ENCODE data around the gene TEDDM1.
A peak's percentile ranks its signal among the peaks of the same experiment; 100 is the strongest.
"Not testable (repeated sequence)": the region's sequence is repeated elsewhere in the genome, so short reads cannot be mapped to it uniquely, and the experiment has no call there.

The TEDDM1 gene

DNA sequence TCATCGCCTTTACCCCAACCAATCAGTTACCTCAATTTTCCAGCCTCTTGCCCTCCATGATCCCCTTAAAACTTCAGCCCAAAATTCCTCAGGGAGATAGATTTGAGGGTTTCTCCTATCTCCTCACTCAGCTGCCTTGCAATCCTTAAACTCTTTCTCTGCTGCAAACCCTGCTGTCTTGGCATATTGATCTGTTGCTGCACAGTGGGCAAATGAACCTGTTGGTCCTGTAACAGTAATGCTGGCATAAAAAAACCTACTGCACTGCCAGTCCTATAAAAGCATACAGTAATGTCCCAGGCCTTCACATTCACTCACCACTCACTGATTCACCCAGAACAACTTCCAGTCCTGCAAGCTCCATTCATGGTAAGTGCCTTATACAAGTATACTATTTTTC lies 5.1 kb upstream of the TEDDM1 start:
- no peak for DNase-seq

DNA sequence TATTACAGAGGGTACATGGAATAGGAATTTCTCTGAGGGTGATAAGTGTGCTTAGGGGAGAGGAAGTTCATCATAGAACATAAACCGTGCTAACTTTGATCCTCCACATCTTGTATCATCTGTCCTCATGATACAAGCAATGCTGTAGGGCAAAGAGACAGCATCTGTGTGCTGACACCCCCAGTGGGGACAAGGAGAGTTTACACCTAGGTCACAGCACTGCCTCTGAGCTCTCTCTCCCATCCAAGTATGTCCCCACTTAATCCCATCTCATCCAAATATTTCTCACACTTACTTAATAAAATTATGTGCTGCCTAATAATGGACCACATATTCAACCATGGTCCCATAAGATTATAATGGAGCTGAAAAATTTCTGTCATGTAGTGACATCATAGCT lies 4.3 kb upstream of the TEDDM1 start:
- DNase-seq = no peak

DNA sequence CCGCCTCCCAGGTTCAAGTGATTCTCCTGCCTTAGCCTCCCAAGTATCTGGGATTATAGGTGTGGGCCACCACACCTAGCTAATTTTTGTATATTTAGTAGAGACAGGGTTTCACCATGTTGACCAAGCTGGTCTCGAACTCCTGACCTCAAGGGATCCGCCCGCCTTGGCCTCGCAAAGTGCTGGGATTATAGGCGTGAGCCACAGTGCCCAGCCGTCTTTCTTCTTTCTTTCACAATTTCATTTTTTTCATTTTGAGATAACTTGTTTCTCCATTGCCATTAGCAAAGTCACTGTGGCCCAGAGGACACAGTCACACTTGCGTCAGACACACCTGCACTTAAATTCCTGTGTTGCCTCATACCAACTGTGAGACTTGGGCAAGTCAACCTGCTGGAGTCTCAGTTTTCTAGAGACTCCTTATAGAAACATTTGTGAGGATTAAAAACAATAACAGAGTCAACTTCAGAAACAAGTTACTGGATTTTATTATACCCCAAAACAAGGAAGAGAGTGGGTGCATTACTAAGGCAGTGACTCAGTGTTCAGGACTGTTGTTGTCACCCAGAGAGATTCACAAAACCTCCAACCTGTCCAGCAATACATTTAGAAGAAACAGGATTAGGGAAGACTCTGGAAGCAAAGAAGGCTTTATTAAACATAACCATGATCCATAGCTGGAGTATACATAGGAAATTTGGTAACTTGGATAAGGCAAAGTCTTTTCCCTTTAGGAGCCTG lies 2.6 kb downstream of the TEDDM1 start:
- DNase-seq = no peak

DNA sequence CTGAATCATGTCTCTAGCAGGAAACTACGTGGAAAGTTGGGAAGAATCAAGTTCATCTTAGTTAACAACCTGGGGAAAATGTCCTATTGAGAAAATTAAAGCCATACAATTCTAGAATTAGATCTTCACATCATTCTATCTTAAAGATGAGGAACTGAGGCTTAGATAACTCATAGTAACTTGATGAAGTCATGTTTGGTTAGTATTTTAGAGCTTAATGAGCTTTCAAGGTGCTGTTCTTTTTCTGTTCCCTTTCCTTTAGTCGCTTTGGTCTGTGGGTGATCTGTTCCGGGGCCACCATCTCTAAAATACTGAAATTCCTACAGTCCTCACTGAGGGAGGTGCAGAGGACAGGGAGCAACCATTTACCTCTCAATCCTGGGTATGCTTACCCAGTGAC lies 4.6 kb downstream of the TEDDM1 start:
- DNase-seq = no peak

DNA sequence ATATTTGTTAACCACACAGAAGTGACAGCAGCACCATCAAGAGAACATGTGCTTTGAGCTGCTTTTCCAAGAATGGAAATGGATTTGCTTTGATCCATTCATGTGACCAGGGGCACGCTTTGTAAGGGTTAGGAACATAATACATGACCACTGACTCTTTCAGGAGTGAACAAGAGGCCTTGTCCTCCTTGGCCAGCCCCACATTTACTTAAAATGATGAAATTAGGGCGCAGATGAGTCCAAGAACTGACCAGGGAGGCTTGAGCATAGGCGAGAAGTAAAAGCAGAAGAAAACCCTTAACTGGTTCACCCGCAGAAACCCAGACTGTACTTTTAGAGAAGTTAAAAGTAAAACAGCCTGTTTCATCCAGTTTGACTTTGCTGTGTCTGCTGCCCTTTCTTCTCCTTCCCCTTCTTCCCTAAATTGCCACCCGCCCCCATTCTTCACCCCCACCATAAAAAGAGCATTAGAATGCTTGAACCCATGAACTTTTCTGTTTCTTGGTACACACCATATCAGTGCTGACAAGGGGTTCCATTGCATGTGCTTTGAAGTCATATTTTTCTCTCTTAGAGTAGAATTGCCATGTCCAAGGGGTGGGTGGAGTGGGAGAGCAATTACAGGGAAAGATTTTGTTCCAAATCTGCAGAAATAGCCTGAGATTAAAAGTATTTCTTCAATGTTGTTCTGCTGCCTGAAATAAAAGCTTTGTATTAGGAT lies 6.3 kb downstream of the TEDDM1 start:
- DNase-seq = no peak

DNA sequence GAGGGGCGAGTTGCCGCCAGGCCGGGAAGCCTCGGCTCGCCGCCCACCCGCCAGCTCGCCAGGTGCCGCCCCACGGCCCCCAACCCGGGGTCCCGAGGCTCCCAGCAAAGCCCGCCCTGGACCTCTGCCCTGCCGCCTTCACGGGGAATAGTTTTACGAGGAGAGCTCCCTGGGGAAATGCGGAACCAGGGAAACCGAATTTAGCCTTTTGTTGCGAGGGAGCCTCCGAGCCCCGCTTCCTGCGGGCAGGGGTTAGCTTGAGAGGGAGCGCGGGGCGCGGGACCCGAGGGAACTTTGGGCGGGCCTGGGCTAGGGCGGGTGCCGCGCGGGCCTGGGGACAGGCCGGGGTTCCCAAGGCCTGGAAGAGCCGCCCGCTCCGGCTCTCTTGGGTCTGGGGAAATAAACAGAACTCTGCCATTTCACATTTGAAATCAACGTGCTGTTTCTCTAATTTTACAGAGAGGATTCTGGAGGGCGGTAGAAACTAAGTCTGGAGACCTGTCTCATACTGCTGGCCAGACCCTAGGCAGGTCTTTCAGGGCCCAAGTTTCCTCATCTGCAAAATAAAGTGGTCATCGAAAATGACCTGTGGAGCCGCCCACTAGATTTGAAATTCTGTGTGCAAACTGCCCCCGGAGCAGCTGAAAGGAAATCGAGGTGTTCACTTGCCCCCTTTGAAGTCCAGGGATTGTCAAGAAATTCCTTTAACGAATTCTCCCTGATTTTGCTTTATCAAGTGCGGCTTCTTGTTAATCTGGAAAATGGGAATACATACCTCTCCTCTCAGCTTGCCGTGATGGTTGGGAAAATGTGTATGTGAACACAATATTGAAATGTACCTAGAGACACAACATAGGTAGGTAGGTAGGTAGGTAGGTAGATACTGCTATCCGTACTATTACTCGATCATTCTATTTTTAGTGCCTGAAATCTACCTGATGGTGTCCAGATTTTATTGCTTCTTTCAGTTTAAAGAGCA lies 8.1 kb downstream of the TEDDM1 start:
- DNase-seq = no peak

DNA sequence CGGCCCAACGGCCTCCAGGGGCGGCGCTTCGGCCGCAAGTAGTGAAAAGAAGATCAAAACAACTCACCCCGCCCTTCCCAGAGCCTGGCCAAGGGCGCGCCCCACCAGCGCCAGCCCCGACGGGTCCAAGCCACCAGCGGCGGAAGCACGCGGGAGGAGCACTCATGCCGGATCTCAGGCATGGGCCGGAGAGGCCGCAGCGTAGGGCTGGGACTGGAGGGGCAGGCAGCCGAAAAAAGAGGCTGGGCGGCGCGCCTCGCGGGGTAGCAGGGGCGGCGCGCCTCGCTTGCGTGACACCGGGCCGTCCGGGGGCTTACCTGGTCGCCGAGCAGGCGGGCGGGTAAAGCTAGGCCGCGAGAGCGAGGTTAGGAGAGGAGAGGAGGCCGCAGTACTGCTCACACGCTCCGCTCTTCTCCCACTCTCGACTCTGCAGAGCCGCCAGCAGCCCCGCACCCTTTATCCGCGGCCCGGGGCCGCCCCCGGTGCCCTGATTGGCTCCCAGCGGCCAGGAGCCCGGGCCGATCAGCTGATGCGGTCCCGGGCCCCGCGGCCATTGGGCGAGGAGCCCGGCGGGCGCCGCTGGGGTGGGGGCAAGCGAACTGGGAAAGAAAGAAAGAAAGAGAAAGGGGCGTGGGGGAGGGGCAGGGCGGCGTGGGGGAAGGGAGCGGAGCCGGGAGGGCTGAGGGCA lies 9.0 kb downstream of the TEDDM1 start, which contains the start of gene GLUL:
Gene GLUL (minus strand): TSS at position 429 of the 688 bp plus-strand sequence. CDS start 3,053 bp downstream, outside the sequence.
- peak; percentile 21 to 44 (median 28) for DNase-seq

DNA sequence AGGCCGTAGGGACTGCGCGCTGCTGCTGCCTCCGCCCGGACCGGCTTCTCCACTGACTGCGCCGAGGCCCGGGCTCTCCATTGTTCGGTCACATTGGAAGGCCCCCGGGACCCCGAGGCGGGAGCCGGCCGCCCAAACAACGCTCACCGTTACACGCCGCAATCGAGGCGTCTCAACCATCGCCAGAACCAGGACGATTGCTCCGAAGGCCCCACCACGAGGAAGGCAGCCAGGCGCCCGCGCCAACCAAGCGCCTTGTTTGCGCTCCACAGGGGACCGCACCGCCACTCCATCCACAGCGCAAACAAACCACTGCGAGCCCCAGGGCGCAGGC lies 9.5 kb downstream of the TEDDM1 start:
- no peak for DNase-seq

DNA sequence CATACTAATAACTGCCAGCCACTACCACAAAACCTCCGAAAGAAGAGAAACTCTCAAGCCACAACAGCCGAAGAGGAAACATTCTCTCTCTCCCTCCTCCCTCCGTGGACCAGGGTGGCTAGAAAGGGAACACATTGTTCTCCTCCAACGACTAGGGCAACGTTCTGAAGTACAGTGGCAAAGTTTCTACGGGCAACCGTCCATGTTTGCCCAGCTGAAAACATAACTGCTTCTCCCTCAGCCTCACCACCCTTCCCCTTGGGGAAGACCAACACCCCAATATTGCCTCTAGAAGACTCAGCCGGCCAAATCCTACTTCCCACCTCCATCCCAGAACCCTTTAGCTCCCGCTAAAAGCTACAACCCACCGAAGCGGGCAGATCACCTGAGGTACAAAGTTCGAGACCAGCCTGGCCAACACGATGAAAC lies 10.8 kb downstream of the TEDDM1 start:
- DNase-seq = no peak

DNA sequence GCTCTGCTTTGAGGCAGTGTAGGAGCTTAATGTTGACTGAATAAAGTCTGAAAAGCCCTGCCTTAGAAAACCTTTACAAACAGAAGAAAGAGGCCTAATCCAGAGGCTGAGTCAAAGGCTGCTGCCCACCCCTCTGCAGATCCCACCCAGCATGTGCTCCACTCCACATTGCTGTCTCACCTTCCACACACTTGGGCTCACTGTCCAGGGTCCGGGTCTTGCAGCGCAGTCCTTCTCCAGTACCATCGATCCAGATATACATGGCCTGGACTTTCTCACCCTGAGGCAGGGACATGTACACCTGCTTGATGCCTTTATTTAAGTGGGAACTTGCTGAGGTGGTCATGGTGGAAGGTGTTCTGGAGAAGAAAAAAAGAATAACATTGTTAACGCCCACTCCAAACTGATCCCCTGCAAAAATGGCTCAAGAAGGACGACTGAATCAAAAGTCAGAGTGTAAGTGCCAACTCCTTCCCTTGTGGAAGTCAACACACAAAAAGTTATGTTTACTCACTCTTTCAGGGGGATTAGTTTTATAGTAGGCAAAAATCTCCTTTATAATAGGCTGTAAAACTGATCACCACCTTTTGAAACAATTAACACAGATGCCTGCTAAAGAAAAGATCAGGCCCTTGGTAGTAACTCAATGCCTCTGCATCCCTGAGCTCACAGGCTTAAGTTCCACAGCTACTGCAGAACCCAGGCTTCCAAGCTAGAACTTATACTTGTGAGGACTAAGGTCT lies 11.9 kb downstream of the TEDDM1 start:
- DNase-seq = no peak

DNA sequence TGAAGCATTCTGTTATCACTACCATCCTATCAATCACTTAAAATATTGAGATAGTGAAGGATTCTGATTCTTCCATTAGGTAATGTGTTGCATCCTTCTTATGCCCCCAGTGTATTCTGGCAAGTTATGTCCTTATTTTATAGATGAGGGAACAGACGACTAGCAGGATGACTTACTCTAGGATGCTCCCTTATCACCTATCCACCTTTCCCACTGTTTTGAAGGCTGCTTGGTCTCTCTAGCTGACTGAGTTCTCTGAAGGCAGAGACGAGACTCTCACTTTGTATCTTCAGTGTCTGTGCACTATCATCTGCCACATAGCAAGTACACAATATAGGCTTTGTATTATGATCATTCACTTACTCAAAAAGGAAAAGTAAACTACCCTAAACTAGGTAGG lies 12.9 kb downstream of the TEDDM1 start:
- no peak for DNase-seq

DNA sequence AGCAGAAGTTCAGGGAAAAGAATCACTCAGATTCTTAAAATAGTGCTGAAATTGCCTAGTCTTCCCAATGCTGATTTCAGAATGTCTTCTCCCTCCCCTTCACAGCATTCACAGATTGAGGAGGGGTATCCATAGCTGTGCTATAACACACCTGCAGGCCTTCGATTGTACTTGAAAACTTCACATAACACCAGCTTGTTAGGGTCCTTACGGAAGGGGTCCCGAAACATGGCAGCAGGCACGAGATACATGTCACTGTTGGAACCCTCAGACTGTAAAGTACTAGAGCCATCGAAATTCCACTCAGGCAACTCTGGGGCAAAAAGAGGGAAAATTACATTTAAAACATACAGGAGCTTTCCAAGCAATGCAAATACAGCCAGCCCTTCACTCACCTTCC lies 13.5 kb downstream of the TEDDM1 start:
- DNase-seq = no peak

DNA sequence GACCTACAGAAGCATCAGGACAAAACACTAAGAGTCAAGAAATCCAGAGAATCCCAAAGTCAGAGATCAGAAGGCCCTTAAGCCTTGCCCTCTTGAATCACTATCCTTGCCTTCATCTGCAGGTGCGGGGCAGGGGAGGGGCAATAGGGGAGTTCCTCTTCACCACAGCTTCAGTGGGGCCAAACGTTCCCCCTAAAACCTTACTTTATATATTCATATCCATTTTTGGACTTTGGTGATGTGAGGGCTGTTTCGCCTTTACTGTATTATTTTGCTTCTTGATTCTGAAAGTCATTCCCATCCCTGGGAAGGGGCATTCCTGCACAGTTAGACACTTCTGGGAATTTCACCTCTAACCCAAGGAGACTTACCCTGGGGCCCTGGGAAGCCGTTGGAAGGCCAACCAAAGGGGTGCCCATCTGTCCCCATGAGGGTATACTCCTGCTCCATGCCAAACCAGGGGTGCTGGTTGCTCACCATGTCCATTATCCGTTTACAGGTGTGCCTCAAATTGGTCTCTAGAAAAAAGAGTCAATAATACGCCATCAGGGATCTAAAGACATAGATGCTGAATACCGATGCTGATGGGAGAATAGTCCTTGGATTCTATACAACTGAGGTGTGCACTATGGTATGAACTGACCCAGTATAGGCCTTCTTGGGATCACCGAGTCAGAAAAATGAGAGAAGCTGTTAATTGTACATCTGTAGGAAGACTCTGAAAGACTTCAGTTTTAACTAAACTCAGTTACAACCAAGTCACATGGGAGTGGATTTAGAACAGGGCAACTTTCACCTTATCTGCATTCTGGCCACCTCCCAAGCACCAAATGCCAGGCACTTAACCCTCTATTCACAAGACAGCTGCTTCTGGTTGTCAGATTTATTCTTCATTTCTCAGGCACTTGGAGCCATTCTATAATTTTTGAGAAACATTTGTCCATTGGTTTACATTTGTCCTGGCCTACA lies 14.3 kb downstream of the TEDDM1 start:
- DNase-seq = no peak

DNA sequence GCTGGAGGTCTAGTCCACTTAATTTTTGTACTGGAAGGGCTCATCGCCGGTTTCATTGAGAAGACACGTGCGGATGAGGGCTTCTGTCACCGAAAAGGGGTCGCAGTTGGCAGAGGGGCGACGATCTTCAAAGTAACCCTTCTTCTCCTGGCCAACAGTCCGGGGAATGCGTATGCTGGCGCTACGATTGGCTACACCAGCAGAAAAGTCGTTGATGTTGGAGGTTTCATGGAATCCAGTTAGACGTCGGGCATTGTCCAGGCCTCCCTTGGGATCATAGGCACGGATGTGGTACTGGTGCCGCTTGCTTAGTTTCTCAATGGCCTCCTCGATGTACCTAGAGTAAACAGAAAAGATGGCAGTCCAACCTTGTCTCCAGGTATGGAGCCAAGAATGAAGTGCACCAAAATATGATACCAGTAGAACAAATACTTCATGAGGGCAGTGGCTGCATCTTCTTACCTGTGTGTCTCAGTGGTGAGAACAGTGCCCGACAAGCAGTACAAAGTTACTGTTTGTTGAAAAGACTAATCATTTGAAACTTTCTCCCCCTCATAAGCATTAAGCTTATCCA lies 16.0 kb downstream of the TEDDM1 start:
- DNase-seq = no peak

DNA sequence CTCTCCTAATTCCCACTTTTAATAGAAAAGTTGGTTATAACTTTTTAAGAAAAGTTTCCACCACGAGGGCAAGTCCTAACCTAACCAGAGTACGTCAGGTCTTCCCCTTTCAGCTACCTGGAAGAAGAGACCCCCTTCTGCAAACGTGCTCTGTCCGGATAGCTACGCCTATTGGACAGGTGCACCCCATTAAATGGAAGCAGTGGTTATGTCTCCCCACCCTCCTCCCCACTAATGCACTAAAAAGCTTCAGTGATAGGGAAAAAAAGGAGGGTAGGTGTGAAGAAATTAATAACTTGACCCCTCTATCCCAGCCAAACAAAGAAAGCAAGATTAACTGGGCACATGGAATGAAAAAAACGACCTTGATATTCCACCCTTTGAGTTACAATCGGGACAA lies 16.5 kb downstream of the TEDDM1 start:
- DNase-seq = no peak

DNA sequence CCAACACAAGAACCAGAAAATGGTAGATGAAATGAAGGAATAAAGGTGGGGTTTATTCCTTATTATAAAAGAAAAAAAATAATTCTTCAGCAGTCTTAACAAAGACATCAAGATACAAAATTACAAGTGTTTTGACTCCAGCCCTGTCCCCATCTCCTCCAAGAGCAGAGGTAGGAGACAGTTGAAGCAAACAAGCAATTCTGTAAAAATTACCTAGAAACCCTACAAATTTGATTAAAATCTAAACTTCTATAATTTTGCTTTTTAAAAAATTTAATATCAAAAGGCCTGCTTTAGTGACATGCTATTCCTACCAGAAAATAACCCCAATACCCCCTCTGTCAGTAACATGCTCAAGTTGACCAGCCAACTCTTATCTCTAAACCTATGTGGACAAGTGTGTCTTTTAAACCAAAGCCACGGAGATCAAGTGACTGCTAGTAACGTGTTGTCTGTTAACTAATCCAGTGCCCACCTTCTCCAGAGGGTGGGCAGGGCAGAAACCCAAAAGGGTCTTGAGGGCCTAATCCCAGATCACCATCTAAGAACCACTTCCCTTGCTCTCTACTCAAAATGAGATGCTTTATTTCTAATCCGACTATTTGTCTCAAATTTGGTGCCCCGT lies 17.3 kb downstream of the TEDDM1 start:
- DNase-seq = no peak

DNA sequence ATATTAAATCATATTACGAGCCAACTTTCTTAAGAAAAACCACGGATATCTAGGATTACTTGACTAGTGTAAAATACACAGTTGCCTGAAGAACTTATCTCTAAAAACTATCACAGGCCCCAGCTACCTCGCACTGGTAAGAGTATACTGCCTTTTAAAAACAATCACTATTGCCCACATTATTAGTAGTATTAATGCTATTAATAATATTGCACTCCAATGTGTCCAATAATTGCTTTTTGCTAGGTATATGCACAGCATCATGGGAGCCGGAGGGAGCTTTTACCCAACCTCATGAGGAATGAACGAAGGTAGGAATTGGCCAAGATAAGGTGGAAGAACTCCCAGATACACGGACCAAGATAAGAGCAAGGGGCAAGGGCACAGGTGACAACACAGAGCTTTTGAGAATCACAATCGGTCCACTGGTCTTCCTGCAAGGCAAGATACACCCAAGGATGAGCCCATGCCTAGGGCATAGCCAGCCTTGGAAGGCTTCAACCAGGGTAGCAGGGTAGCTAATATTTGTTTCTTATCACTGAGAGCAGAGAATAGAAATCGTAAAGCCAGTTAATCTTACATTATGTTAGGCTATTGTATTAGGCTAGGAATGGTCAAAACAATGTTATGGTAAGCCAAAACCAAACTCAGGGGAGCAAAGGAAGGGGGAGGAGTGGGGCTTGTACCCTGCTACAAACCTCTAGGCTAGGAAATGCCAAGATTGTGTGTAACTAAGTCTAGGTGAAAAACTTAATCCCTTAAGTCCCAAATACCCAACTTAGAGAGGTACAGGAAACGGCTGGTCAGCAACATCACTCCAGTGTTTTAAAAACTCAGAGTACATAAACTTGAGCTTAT lies 18.3 kb downstream of the TEDDM1 start:
- no peak for DNase-seq

DNA sequence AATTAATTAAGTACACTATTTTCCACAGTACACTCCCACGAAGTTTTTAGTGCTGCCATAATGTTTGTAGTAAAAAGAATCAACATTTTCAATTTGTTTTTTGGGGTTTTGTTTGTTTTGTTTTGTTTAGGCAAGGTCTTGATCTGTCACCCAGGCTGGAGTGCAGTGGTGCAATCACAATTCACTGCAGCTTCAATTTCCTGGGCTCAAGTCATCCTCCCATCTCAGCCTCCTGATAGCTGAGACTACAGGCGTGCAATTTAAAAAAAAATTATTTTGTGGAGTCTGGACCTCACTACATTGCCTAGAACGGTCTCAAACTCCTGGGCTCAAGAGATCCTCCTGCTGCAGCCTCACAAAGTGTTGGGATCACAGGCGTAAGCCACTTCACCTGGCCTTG lies 20.3 kb downstream of the TEDDM1 start:
- DNase-seq = no peak

DNA sequence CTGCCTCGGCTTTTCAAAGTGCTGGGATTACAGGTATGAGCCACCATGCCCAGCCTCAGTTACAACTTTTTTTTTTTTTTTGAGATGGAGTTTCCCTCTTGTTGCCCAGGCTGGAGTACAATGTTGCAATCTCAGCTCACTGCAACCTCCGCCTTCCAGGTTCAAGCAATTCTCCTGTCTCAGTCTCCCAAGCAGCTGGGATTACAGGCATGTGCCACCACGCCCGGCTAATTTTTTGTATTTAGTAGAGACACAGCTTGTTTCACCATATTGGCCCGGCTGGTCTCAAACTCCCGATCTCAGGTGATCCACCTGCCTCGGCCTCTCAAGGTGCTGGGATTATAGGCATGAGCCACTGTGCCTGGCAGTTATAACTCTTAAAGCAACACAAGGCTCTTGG lies 20.7 kb downstream of the TEDDM1 start:
- DNase-seq = not testable (repeated sequence)
